GM18502 (cell line): ENCODE data around the gene ZNF438.
"Not testable (repeated sequence)": the region's sequence is repeated elsewhere in the genome, so short reads cannot be mapped to it uniquely, and the experiment has no call there.

Experiments
- ATAC-seq: cut with Tn5 transposase; IDR thresholded peaks from one replicate; pipeline ENCODE4 v1.9.1; 2021; ENCODE audit warnings: mild to moderate bottlenecking; ENCODE audit not compliant: unreplicated experiment, poor library complexity

The ZNF438 gene

GRCh38 chr10:30818854-30819253, 212.8 kb downstream of the ZNF438 start:
- no peak for ATAC-seq

GRCh38 chr10:30818010-30818660, 213.5 kb downstream of the ZNF438 start:
- ATAC-seq, result no peak

GRCh38 chr10:30817541-30817940, 214.1 kb downstream of the ZNF438 start:
- ATAC-seq, result no peak

- no peak for ATAC-seq
Measured at GRCh38 chr10:30816820-30817171, 214.9 kb downstream of the ZNF438 start.

- ATAC-seq, result no peak
Measured at GRCh38 chr10:30816159-30816819, 215.4 kb downstream of the ZNF438 start.

- no peak for ATAC-seq
Measured at GRCh38 chr10:30813872-30814481, 217.7 kb downstream of the ZNF438 start.

- ATAC-seq, result no peak
Measured at GRCh38 chr10:30812018-30812851, 219.4 kb downstream of the ZNF438 start.

- ATAC-seq, result no peak
Measured at GRCh38 chr10:30811276-30812017, 220.2 kb downstream of the ZNF438 start.

- no peak for ATAC-seq
Measured at GRCh38 chr10:30810416-30810815, 221.2 kb downstream of the ZNF438 start.

GRCh38 chr10:30806850-30807249, 224.8 kb downstream of the ZNF438 start:
- ATAC-seq, result no peak

- no peak for ATAC-seq
Measured at GRCh38 chr10:30805061-30805460, 226.6 kb downstream of the ZNF438 start.

GRCh38 chr10:30804478-30805055, 227.1 kb downstream of the ZNF438 start:
- ATAC-seq, result no peak

- no peak for ATAC-seq
Measured at GRCh38 chr10:30803892-30804322, 227.8 kb downstream of the ZNF438 start.

- no peak for ATAC-seq
Measured at GRCh38 chr10:30803058-30803457, 228.6 kb downstream of the ZNF438 start.

GRCh38 chr10:30800368-30800767, 231.3 kb downstream of the ZNF438 start:
- ATAC-seq, result no peak

GRCh38 chr10:30798646-30799185, 232.9 kb downstream of the ZNF438 start:
- no peak for ATAC-seq

- ATAC-seq, result not testable (repeated sequence)
Measured at GRCh38 chr10:30795024-30795423, 236.6 kb downstream of the ZNF438 start.
